Natural killer cell (primary cell): ENCODE results near the gene DENND10. TPM values are rescaled to one million over a fixed set of nuclear protein-coding genes. Genes with fewer than 3 reads are reported as not detected.
A peak's percentile ranks its signal among the peaks of the same experiment; 100 is the strongest.

Experiments
- ATAC-seq, 3 donors: fragments of 150-1000 bp in 2 of 3; fragments of 200-7000 bp in 1 of 3; cut with Tn5 transposase; 1 replicate in 1 of 3; 2 replicates in 2 of 3; pipeline ENCODE4 v1.10.0; 2021; ENCODE audit warnings: mild to moderate bottlenecking in 2 of 3, moderate library complexity in 2 of 3
- DNase-seq, 2 donors: peaks; one replicate each; pipeline versions ENCODE4 v3.0.0 to v3.0.0-alpha.2; 2013 to 2021; ENCODE audit warnings: mixed read lengths in 1 of 2
- H3K27ac ChIP-seq: one replicate; pipeline ENCODE4 v1.5.1; 2013; ENCODE audit warnings: mild to moderate bottlenecking, low read length
- H3K27me3 ChIP-seq: one replicate; pipeline ENCODE4 v1.6.1; 2013; ENCODE audit warnings: low read length; ENCODE audit not compliant: control insufficient read depth, insufficient read depth
- H3K36me3 ChIP-seq: one replicate; pipeline ENCODE4 v1.6.1; 2013; ENCODE audit warnings: low read length; ENCODE audit not compliant: control insufficient read depth, insufficient read depth
- H3K4me1 ChIP-seq: one replicate; pipeline ENCODE4 v1.6.1; 2013; ENCODE audit warnings: low read length; ENCODE audit not compliant: control insufficient read depth, insufficient read depth
- H3K4me3 ChIP-seq: one replicate; pipeline ENCODE4 v1.5.1; 2013; ENCODE audit warnings: low read length
- H3K9me3 ChIP-seq: one replicate; pipeline ENCODE4 v1.6.1; 2013; ENCODE audit warnings: low read length; ENCODE audit not compliant: control insufficient read depth, insufficient read depth
- H3K27ac Mint-ChIP-seq, 2 donors: one replicate each; pipeline ENCODE4 v1.8.0; 2022; ENCODE audit warnings: mild to moderate bottlenecking in 2 of 2, mixed read lengths in 2 of 2, moderate library complexity in 1 of 2
- H3K27me3 Mint-ChIP-seq, 2 donors: one replicate each; pipeline ENCODE4 v1.8.0; 2022; ENCODE audit warnings: low read depth in 2 of 2, mixed read lengths in 2 of 2
- H3K36me3 Mint-ChIP-seq: one replicate; pipeline ENCODE4 v1.8.0; 2022; ENCODE audit warnings: mixed read lengths
- H3K4me1 Mint-ChIP-seq, 2 donors: one replicate each; pipeline ENCODE4 v1.8.0; 2022; ENCODE audit warnings: mixed read lengths in 2 of 2
- H3K4me3 Mint-ChIP-seq: one replicate; pipeline ENCODE4 v1.8.0; 2022; ENCODE audit warnings: mild to moderate bottlenecking, moderate library complexity, mixed read lengths
- H3K9me3 Mint-ChIP-seq, 2 donors: one replicate each; pipeline ENCODE4 v1.8.0; 2022; ENCODE audit warnings: mixed read lengths in 2 of 2
- WGBS: methylation state at CpG from one replicate; pipeline ENCODE4 v1.1.7; 2013; ENCODE audit warnings: missing lambda C conversion rate; ENCODE audit not compliant: insufficient coverage; 5-methylcytosine and 5-hydroxymethylcytosine counted together
- intact Hi-C: fragments of 100-400 bp; cut with micrococcal nuclease; formaldehyde crosslinking; loops from one replicate; pipeline ENCODE4 v1.14.2; 2022
- total RNA-seq, 4 donors: library from RNA; stranded (reverse); fragments of 120-200 nt in 1 of 4; gene quantifications; one replicate each; pipeline versions ENCODE4 v1.2.3 to v1.2.4, GENCODE V29; 2013 to 2022
- TF ChIP-seq, protein P1 (sequence below): fragments of 200-600 bp; IDR thresholded peaks from one replicate; pipeline ENCODE4 v1.8.0; 2022; ENCODE audit warnings: antibody characterized with exemption

Gene DENND10
- total RNA-seq, 3 donors from 2014 or later (not counting 1 experiment from before 2014, with no cell fraction given): 24.0 to 42.4 (median 33.9) TPM

DNA sequence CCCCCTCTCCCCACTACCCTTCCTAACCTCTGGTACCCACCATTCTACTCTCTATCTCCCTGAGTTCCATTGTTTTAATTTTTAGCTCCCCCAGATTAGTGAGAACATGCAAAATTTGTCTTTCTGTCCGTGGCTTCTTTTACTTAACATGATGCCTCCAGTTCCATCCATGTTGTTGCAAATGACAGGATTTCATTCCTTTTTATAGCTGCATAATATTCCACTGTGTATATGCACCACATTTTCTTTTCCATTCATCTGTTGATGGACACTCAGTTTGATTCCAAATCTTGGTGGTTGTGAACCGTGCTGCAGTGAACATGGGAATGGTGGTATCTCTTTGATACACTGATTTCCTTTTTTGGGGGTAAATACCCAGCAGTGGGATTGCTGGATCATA lies 22.0 kb downstream of the DENND10 start:
- Mint-ChIP-seq H3K36me3 (peaks cover 22% of the 10 kb centered on the region), H3K4me3 (no peak overlapping the region)

DNA sequence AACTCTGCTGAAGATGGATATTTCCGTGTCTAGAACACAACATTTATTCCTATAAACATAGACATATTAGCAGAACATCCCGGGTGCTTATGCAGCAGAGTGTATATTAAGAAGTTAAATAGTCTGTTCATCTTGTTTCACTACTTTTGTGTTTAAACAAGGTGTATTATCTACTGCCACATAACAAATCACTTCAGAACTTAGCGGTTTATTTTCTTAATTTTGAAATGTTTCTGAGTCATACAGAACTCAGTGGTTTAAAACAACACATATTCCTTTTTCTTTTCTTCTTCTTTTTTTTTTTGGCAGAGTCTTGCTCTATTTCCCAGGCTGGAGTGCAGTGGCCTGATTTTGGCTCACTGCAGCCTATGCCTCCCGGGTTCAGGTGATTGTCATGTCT lies 25.8 kb downstream of the DENND10 start:
- Histone ChIP-seq H3K27ac (no peak overlapping the region), H3K9me3 (no peaks in the 10 kb centered on the region), H3K27me3 (no peaks in the 10 kb centered on the region), H3K4me3 (no peak overlapping the region), H3K36me3 (peaks cover 35% of the 10 kb centered on the region), H3K4me1 (peaks cover 24% of the 10 kb centered on the region)
- no peak for DNase-seq
- H3K4me1 Mint-ChIP-seq: peaks cover 23 to 24% of the 10 kb centered on the region in 2 donors
- H3K9me3 Mint-ChIP-seq: no peaks in the 10 kb centered on the region
- H3K27me3 Mint-ChIP-seq: no peaks in the 10 kb centered on the region
- peaks cover 22% of the 10 kb centered on the region for H3K36me3 Mint-ChIP-seq
- intact Hi-C loops: loop anchor here (5.0 kb wide), 1 partner anchor 178 kb away; no protein-coding TSS in a partner anchor
- no peak for ATAC-seq
- peak overlapping the region in 1 of 2 donors; percentile 94 for H3K27ac Mint-ChIP-seq
- TF ChIP-seq, protein P1, sequence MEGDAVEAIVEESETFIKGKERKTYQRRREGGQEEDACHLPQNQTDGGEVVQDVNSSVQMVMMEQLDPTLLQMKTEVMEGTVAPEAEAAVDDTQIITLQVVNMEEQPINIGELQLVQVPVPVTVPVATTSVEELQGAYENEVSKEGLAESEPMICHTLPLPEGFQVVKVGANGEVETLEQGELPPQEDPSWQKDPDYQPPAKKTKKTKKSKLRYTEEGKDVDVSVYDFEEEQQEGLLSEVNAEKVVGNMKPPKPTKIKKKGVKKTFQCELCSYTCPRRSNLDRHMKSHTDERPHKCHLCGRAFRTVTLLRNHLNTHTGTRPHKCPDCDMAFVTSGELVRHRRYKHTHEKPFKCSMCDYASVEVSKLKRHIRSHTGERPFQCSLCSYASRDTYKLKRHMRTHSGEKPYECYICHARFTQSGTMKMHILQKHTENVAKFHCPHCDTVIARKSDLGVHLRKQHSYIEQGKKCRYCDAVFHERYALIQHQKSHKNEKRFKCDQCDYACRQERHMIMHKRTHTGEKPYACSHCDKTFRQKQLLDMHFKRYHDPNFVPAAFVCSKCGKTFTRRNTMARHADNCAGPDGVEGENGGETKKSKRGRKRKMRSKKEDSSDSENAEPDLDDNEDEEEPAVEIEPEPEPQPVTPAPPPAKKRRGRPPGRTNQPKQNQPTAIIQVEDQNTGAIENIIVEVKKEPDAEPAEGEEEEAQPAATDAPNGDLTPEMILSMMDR: no peak
- WGBS: 93% methylated on average over 2 of the region's 4 CpGs
- H3K4me3 Mint-ChIP-seq: no peak overlapping the region

More for the DNA sequence above, 22.0 kb downstream of the DENND10 start:
- H3K4me3 ChIP-seq: no peak overlapping the region
- 100% methylated on average over 2 of the region's 2 CpGs for WGBS
- H3K36me3 ChIP-seq: peaks cover 40% of the 10 kb centered on the region
- H3K4me1 Mint-ChIP-seq: peaks cover 6 to 7% of the 10 kb centered on the region in 2 donors
- no peaks in the 10 kb centered on the region for H3K9me3 ChIP-seq
- TF ChIP-seq, protein P1: no peak
- DNase-seq (no peak), ATAC-seq (no peak)
- H3K27ac ChIP-seq: no peak overlapping the region
- peaks cover 8% of the 10 kb centered on the region for H3K4me1 ChIP-seq
- no peaks in the 10 kb centered on the region for H3K9me3 Mint-ChIP-seq
- intact Hi-C loops: no loop called here
- no peak overlapping the region for H3K27ac Mint-ChIP-seq
- H3K27me3 ChIP-seq: no peaks in the 10 kb centered on the region
- no peaks in the 10 kb centered on the region for H3K27me3 Mint-ChIP-seq

DNA sequence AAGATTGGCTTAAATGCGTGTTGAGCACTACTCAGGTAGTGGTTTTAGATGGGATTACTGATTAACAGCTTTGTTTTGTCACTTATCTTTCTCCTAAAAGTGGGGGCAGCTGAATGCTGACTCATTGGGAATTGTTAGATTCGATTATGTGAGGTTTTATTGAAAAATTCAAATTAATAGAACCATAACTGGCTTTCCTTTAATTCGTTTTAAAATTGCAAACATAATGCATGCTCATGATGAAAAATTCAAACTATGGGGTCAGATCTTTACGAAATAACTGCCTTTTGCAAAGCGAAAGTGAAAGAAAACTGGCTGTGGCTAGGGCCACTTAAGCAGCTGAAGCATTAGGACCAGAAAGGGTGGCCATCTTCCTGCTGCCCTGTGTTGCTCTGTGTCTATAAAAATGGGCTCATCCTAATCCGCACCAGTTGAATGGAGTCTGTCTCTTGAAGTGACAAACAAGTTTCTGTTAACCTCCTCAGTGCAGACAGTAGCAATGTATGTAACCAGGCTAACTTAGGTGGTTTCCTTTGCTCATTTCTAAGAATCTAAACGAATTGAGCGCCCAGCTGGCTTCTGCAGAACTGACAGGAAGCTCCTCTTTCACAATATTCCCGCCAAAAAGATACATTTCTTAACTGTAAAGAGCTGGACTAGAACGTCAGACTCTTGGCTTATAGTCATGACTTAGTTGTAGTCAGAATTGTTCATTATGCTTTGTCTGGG lies 27.8 kb downstream of the DENND10 start:
- H3K4me1 Mint-ChIP-seq: peaks cover 30% of the 10 kb centered on the region in 2 donors
- H3K4me1 ChIP-seq: peaks cover 29% of the 10 kb centered on the region

More for the DNA sequence above, 27.8 kb downstream of the DENND10 start:
- Histone ChIP-seq H3K27ac (peak overlapping the region; percentile 81), H3K36me3 (peaks cover 29% of the 10 kb centered on the region), H3K27me3 (no peaks in the 10 kb centered on the region), H3K9me3 (no peaks in the 10 kb centered on the region), H3K4me3 (peak overlapping the region; percentile 39)
- Mint-ChIP-seq H3K9me3 (no peaks in the 10 kb centered on the region), H3K27ac (peak overlapping the region; percentile 94 to 96), H3K4me3 (peak overlapping the region; percentile 95), H3K36me3 (peaks cover 14% of the 10 kb centered on the region), H3K27me3 (no peaks in the 10 kb centered on the region)
- TF ChIP-seq, protein P1: no peak
- 2% methylated on average over 7 of the region's 10 CpGs for WGBS
- DNase-seq (peak in 1 of 2 donors; percentile 68), ATAC-seq (peak; percentile 78 to 84 (median 83))
- intact Hi-C loops: loop anchor here (5.0 kb wide), 1 partner anchor 176 kb away; no protein-coding TSS in a partner anchor
